ENCODE data around the gene SLC9A7. TPM values are rescaled to one million over a fixed set of nuclear protein-coding genes. Genes with fewer than 3 reads are reported as not detected.

The SLC9A7 gene
- total RNA-seq, 1 experiment from 2014 or later = 74.3 TPM

GRCh38 chrX:46743046-46743445 is 15.9 kb downstream of the SLC9A7 start:
- ATAC-seq (no peak), DNase-seq (no peak)
- Histone ChIP-seq H3K36me3 (ENCODE audit: low read depth, low read length) (no peaks in the 10 kb centered on the region; the same call in 1 of the 2 replicates), H3K9me3 (ENCODE audit: low read length) (no peaks in the 10 kb centered on the region), H3K9me2 (replicated peaks; ENCODE audit: low read length) (no peaks in the 10 kb centered on the region), H3K4me2 (ENCODE audit: low read length) (no peak overlapping the region), H3K27ac (ENCODE audit: low read length) (no peak overlapping the region), H4K20me1 (ENCODE audit: low read length) (peaks cover 26% of the 10 kb centered on the region; the same call in 1 of the 2 replicates), H3K9ac (ENCODE audit: low read length) (no peak overlapping the region), H3K4me3 (ENCODE audit: low read length) (no peak overlapping the region), H3K4me1 (ENCODE audit: insufficient read depth, low read length) (no peaks in the 10 kb centered on the region), H3K79me2 (ENCODE audit: low read length) (peaks cover 100% of the 10 kb centered on the region), H2AFZ (ENCODE audit: low read length) (no peak overlapping the region), H3F3A (ENCODE audit: low read length, unreplicated experiment) (no peaks in the 10 kb centered on the region), H3K27me3 (ENCODE audit: low read length) (no peaks in the 10 kb centered on the region)
- TF ChIP-seq EZH2 (IDR thresholded peaks at IDR 0.05; ENCODE audit: low read length, unreplicated experiment) (no peak), CTCF (conservative IDR thresholded peaks at IDR 0.05; ENCODE audit: low read depth, low read length) (no peak), EZH2phosphoT487 (IDR thresholded peaks at IDR 0.05; ENCODE audit: borderline replicate concordance, low read length) (no peak)
- POLR2A ChIA-PET (ENCODE audit: unreplicated experiment) = no interaction called here
- BruUV-seq (replicated peaks) = no TSS peak
- CTCF ChIA-PET = no interaction called here
- intact Hi-C loops (cut with micrococcal nuclease) = no loop called here

- no peak overlapping the region for H3K4me2 ChIP-seq (ENCODE audit: low read length)
- TF ChIP-seq EZH2phosphoT487 (IDR thresholded peaks at IDR 0.05; ENCODE audit: borderline replicate concordance, low read length) (no peak), EZH2 (IDR thresholded peaks at IDR 0.05; ENCODE audit: low read length, unreplicated experiment) (no peak), CTCF (conservative IDR thresholded peaks at IDR 0.05; ENCODE audit: low read depth, low read length) (no peak)
- H3K9me2 ChIP-seq (replicated peaks; ENCODE audit: low read length) = no peaks in the 10 kb centered on the region
- ATAC-seq (no peak), DNase-seq (no peak)
- no peak overlapping the region for H3K27ac ChIP-seq (ENCODE audit: low read length)
- intact Hi-C loops (cut with micrococcal nuclease) = no loop called here
- H3K27me3 ChIP-seq (ENCODE audit: low read length) = no peaks in the 10 kb centered on the region
- peaks cover 97% of the 10 kb centered on the region for H3K79me2 ChIP-seq (ENCODE audit: low read length)
- no peak overlapping the region for H2AFZ ChIP-seq (ENCODE audit: low read length)
- POLR2A ChIA-PET (ENCODE audit: unreplicated experiment) = no interaction called here
- H3K9me3 ChIP-seq (ENCODE audit: low read length) = no peaks in the 10 kb centered on the region
- peaks cover 14% of the 10 kb centered on the region; the same call in 1 of the 2 replicates for H4K20me1 ChIP-seq (ENCODE audit: low read length)
- H3K36me3 ChIP-seq (ENCODE audit: low read depth, low read length) = peaks cover 10% of the 10 kb centered on the region
- CTCF ChIA-PET = no interaction called here
- H3K9ac ChIP-seq (ENCODE audit: low read length) = no peak overlapping the region
- no TSS peak for BruUV-seq (replicated peaks)
- H3K4me1 ChIP-seq (ENCODE audit: insufficient read depth, low read length) = no peaks in the 10 kb centered on the region
- H3F3A ChIP-seq (ENCODE audit: low read length, unreplicated experiment) = peaks cover 2% of the 10 kb centered on the region
- H3K4me3 ChIP-seq (ENCODE audit: low read length) = no peak overlapping the region
Measured at GRCh38 chrX:46739736-46740135, 19.2 kb downstream of the SLC9A7 start.

- Histone ChIP-seq H3K36me3 (ENCODE audit: low read depth, low read length) (peaks cover 10% of the 10 kb centered on the region), H3K4me1 (ENCODE audit: insufficient read depth, low read length) (no peaks in the 10 kb centered on the region), H3F3A (ENCODE audit: low read length, unreplicated experiment) (peaks cover 5% of the 10 kb centered on the region), H3K4me3 (ENCODE audit: low read length) (no peak overlapping the region), H3K27ac (ENCODE audit: low read length) (no peak overlapping the region), H4K20me1 (ENCODE audit: low read length) (peaks cover 6% of the 10 kb centered on the region; the same call in 1 of the 2 replicates), H3K27me3 (ENCODE audit: low read length) (no peaks in the 10 kb centered on the region), H3K9me2 (replicated peaks; ENCODE audit: low read length) (no peaks in the 10 kb centered on the region), H3K79me2 (ENCODE audit: low read length) (peaks cover 95% of the 10 kb centered on the region), H3K9ac (ENCODE audit: low read length) (no peak overlapping the region), H3K9me3 (ENCODE audit: low read length) (no peaks in the 10 kb centered on the region), H2AFZ (ENCODE audit: low read length) (no peak overlapping the region), H3K4me2 (ENCODE audit: low read length) (no peak overlapping the region)
- TF ChIP-seq EZH2 (IDR thresholded peaks at IDR 0.05; ENCODE audit: low read length, unreplicated experiment) (no peak), CTCF (conservative IDR thresholded peaks at IDR 0.05; ENCODE audit: low read depth, low read length) (no peak), EZH2phosphoT487 (IDR thresholded peaks at IDR 0.05; ENCODE audit: borderline replicate concordance, low read length) (no peak)
- intact Hi-C loops (cut with micrococcal nuclease) = no loop called here
- no TSS peak for BruUV-seq (replicated peaks)
- POLR2A ChIA-PET (ENCODE audit: unreplicated experiment) = no interaction called here
- ATAC-seq (no peak), DNase-seq (peak; percentile 6)
- CTCF ChIA-PET = no interaction called here
Measured at GRCh38 chrX:46737462-46737861, 21.5 kb downstream of the SLC9A7 start.

All from PC-3 (cell line).